ENCODE measurements around the gene KLK11. TPM values are rescaled to one million over a fixed set of nuclear protein-coding genes. Genes with fewer than 3 reads are reported as not detected.

The KLK11 gene, protein sequence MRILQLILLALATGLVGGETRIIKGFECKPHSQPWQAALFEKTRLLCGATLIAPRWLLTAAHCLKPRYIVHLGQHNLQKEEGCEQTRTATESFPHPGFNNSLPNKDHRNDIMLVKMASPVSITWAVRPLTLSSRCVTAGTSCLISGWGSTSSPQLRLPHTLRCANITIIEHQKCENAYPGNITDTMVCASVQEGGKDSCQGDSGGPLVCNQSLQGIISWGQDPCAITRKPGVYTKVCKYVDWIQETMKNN
- total RNA-seq (10 to 100 TPM in 4 of 6 donors, 1 to 10 TPM in 2; 6.7 to 24.2 (median 11.4) TPM), polyA plus RNA-seq (10 to 100 TPM; 15.5 to 28.9 TPM)

DNA sequence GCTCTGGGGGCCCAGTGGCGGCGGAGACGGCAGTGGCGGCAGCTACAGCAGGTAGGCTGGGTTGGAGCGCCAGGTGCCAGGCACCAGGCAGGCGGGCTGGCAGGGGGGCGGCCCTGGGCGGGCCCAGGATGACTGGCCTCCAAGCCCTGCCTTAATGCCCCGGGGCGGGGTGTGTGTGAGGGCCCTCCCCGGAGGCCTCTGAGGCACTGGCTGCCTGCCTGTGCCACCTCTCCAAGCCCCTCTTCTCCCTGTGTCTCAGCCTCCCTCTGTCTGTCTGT, at the start of gene KLK11:
Gene KLK11, minus strand, starts transcription at position 63 of the 278 bp plus-strand sequence. CDS start 985 bp downstream, outside the sequence.
- Histone ChIP-seq H3K9me3 (no peaks in the 10 kb centered on the region), H3K4me1 (peaks cover 0 to 9% (median 0%) of the 10 kb centered on the region in 3 donors), H3K27me3 (no peaks in the 10 kb centered on the region), H3K36me3 (no peaks in the 10 kb centered on the region), H3K4me3 (peak within 1 kb of the TSS in 3 of 4 donors; percentile 27 to 49 (median 34)), H3K27ac (peak within 1 kb of the TSS; percentile 37 to 68 (median 59))
- FAIRE-seq (no peak), ATAC-seq (peak; percentile 74 to 85 (median 84)), DNase-seq (peak; percentile 22 to 86 (median 68))
- TF ChIP-seq, protein P1, sequence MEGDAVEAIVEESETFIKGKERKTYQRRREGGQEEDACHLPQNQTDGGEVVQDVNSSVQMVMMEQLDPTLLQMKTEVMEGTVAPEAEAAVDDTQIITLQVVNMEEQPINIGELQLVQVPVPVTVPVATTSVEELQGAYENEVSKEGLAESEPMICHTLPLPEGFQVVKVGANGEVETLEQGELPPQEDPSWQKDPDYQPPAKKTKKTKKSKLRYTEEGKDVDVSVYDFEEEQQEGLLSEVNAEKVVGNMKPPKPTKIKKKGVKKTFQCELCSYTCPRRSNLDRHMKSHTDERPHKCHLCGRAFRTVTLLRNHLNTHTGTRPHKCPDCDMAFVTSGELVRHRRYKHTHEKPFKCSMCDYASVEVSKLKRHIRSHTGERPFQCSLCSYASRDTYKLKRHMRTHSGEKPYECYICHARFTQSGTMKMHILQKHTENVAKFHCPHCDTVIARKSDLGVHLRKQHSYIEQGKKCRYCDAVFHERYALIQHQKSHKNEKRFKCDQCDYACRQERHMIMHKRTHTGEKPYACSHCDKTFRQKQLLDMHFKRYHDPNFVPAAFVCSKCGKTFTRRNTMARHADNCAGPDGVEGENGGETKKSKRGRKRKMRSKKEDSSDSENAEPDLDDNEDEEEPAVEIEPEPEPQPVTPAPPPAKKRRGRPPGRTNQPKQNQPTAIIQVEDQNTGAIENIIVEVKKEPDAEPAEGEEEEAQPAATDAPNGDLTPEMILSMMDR (IDR thresholded peaks at IDR 0.05), result no peak
- intact Hi-C loops (cut with DNase I), result loop anchor here in 1 of 3 donors (5.0 kb wide), 1 partner anchor 66 kb away; no protein-coding TSS in a partner anchor
- 43 to 59% methylated on average over 10 to 11 of the region's 11 CpGs for WGBS, 2 donors

DNA sequence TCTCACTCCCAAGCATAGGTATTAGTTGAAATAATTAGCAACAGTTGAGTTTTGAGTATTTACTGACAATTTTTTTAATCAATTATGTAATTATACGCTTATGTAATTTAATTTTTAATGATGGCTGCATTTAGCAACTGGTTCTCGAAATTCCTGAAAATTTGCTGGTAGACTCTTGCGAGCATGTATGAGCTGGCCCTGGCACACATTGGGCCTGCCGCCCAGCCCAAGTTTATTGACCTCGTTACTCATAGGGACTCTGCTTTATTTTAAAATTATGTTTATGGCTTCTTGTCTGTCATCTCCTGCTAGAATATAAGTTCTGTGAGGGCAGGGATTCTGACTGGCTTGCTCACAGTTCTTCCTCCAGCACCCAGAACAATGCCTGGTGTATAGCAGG, 49.6 kb upstream of the KLK11 start:
- intact Hi-C loops (cut with DNase I), result no loop called here
- DNase-seq (no peak), FAIRE-seq (no peak), ATAC-seq (no peak)
- no peak overlapping the region for H3K4me3 ChIP-seq
- TF ChIP-seq, protein P1 (IDR thresholded peaks at IDR 0.05), result no peak
- H3K9me3 ChIP-seq, result no peaks in the 10 kb centered on the region
- peaks cover 0 to 3% (median 0%) of the 10 kb centered on the region in 3 donors for H3K4me1 ChIP-seq
- no peaks in the 10 kb centered on the region for H3K36me3 ChIP-seq
- H3K27me3 ChIP-seq, result no peaks in the 10 kb centered on the region
- 91 to 92% methylated on average over 5 of the region's 5 CpGs for WGBS, 2 donors
- no peak overlapping the region for H3K27ac ChIP-seq

DNA sequence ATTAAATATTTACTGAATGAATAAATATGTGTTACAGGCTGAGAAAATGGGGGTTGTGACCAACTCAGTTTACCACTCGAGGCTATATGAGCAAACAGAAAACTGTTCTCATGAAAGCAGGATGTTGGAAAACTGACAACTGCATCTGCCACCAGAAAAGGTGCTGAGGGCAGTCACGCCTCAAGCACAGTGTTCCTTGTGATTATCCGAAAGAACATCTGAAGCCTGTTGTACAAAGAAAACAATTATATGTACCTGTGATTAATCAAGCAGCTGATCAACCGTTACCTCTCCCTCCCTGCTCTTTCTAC, 44.6 kb upstream of the KLK11 start:
- no peaks in the 10 kb centered on the region for H3K36me3 ChIP-seq
- no peak overlapping the region for H3K27ac ChIP-seq
- no peaks in the 10 kb centered on the region for H3K9me3 ChIP-seq
- no peak overlapping the region for H3K4me3 ChIP-seq
- ATAC-seq (no peak), DNase-seq (no peak), FAIRE-seq (no peak)
- 13 to 16% methylated on average over 4 of the region's 4 CpGs for WGBS, 2 donors
- H3K4me1 ChIP-seq, result peaks cover 0 to 7% (median 0%) of the 10 kb centered on the region in 3 donors
- TF ChIP-seq, protein P1 (IDR thresholded peaks at IDR 0.05), result no peak
- intact Hi-C loops (cut with DNase I), result no loop called here
- H3K27me3 ChIP-seq, result no peaks in the 10 kb centered on the region

DNA sequence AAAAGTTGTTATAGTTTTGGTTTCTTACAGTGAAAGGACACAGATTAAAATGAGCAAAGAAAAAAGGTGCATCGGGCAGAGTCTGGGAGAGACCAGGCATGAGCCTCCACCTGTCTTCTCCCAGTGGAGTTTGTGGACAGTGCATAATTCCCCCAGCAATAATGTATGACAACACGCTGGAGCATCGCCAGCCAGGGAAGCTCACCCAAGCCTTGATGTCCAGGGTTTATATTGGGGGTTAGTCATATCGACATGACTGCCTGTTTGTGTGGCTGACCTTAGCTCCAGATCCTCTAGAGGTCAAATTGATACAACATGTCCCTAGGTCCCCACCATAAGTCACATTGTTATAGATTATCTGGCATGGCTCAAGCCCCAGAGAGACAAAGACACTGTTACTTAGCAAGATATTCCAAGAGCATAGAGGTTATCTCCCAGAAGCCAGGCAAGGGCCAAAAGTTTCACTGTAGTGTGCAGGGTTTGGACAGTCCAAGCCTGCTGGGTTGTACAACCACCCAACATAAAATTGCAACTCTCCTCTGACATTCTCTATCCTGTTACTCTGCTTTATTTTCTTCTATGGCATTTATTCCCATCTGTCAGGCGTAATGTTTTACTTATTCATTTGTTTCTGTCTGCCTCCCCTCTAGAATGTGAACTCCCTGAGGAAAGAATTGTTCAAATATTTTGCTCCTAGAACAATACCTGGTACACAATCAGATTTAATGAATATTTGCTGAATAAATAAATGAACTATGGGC, 44.1 kb upstream of the KLK11 start:
- Histone ChIP-seq H3K36me3 (no peaks in the 10 kb centered on the region), H3K27ac (no peak overlapping the region), H3K4me3 (no peak overlapping the region), H3K27me3 (no peaks in the 10 kb centered on the region), H3K9me3 (no peaks in the 10 kb centered on the region), H3K4me1 (peaks cover 0 to 7% (median 0%) of the 10 kb centered on the region in 3 donors)
- ATAC-seq (no peak), DNase-seq (no peak), FAIRE-seq (no peak)
- TF ChIP-seq, protein P1 (IDR thresholded peaks at IDR 0.05), result no peak
- intact Hi-C loops (cut with DNase I), result no loop called here
- whole genome bisulfite sequencing, 2 donors, result 58 to 70% methylated on average over 5 of the region's 5 CpGs
